GM19324 (cell line): ENCODE data around the gene MILR1.
"Not testable (repeated sequence)": the region's sequence is repeated elsewhere in the genome, so short reads cannot be mapped to it uniquely, and the experiment has no call there.

ENCODE experiments used
- ATAC-seq: cut with Tn5 transposase; IDR thresholded peaks from one replicate; pipeline ENCODE4 v1.9.1; 2021; ENCODE audit warnings: mild to moderate bottlenecking, moderate library complexity; ENCODE audit not compliant: unreplicated experiment, low FRiP score

The MILR1 gene

GRCh38 chr17:64425191-64425590 is 23.7 kb upstream of the MILR1 start:
- ATAC-seq, result no peak

- no peak for ATAC-seq
These were observed 22.3 kb upstream of the MILR1 start for GRCh38 chr17:64426596-64426995.

GRCh38 chr17:64428406-64428805 is 20.5 kb upstream of the MILR1 start:
- ATAC-seq, result no peak

GRCh38 chr17:64430036-64430435 is 18.9 kb upstream of the MILR1 start:
- ATAC-seq, result not testable (repeated sequence)

- ATAC-seq, result no peak
These were observed 17.4 kb upstream of the MILR1 start for GRCh38 chr17:64431534-64431933.

GRCh38 chr17:64437944-64438525 is 10.9 kb upstream of the MILR1 start:
- no peak for ATAC-seq

- ATAC-seq, result not testable (repeated sequence)
These were observed 9.4 kb upstream of the MILR1 start for GRCh38 chr17:64439521-64439920.

GRCh38 chr17:64439956-64440355 is 9.0 kb upstream of the MILR1 start:
- no peak for ATAC-seq

- ATAC-seq, result no peak
These were observed 7.0 kb upstream of the MILR1 start for GRCh38 chr17:64441772-64442540.

GRCh38 chr17:64442541-64442971 is 6.4 kb upstream of the MILR1 start:
- ATAC-seq, result no peak

GRCh38 chr17:64443086-64443760 is 5.7 kb upstream of the MILR1 start:
- ATAC-seq, result no peak

- ATAC-seq, result no peak
These were observed 1.4 kb upstream of the MILR1 start for GRCh38 chr17:64447526-64447925.

- ATAC-seq, result no peak
These were observed 630 bp downstream of the MILR1 start for GRCh38 chr17:64449545-64449944.

GRCh38 chr17:64455993-64456885 is 7.3 kb downstream of the MILR1 start:
- ATAC-seq, result no peak

- no peak for ATAC-seq
These were observed 8.2 kb downstream of the MILR1 start for GRCh38 chr17:64457156-64457555.

- ATAC-seq, result no peak
These were observed 9.8 kb downstream of the MILR1 start for GRCh38 chr17:64458756-64459155.

GRCh38 chr17:64459284-64459747 is 10.4 kb downstream of the MILR1 start:
- no peak for ATAC-seq

- ATAC-seq, result not testable (repeated sequence)
These were observed 10.9 kb downstream of the MILR1 start for GRCh38 chr17:64459818-64460217.

- no peak for ATAC-seq
These were observed 12.0 kb downstream of the MILR1 start for GRCh38 chr17:64460955-64461354.

GRCh38 chr17:64461788-64462187 is 12.9 kb downstream of the MILR1 start:
- no peak for ATAC-seq
